GM19452 (cell line): ENCODE data around the gene EHD3.
A peak's percentile ranks its signal among the peaks of the same experiment; 100 is the strongest.
"Not testable (repeated sequence)": the region's sequence is repeated elsewhere in the genome, so short reads cannot be mapped to it uniquely, and the experiment has no call there.

Source experiments
- ATAC-seq: cut with Tn5 transposase; IDR thresholded peaks from one replicate; pipeline ENCODE4 v1.9.1; 2021; ENCODE audit not compliant: unreplicated experiment

EHD3 gene

DNA sequence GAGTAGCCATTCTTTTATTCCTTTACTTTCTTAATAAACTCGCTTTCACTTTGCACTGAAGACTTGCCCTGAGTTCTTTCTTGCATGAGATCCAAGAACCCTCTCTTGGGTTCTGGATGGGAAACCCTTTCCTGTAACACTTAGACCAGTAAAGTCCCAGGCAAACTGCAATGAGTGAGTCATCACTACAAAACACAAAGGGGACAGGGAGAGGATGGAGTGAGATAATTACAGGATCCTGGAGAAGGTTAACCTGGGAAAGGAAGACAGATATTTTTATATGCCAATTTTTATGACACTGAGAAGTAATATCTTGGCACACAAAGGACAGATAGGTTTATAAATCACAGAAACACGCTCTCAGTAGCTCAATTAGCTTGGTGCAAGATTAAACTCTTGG lies 48.7 kb downstream of the EHD3 start:
- no peak for ATAC-seq

DNA sequence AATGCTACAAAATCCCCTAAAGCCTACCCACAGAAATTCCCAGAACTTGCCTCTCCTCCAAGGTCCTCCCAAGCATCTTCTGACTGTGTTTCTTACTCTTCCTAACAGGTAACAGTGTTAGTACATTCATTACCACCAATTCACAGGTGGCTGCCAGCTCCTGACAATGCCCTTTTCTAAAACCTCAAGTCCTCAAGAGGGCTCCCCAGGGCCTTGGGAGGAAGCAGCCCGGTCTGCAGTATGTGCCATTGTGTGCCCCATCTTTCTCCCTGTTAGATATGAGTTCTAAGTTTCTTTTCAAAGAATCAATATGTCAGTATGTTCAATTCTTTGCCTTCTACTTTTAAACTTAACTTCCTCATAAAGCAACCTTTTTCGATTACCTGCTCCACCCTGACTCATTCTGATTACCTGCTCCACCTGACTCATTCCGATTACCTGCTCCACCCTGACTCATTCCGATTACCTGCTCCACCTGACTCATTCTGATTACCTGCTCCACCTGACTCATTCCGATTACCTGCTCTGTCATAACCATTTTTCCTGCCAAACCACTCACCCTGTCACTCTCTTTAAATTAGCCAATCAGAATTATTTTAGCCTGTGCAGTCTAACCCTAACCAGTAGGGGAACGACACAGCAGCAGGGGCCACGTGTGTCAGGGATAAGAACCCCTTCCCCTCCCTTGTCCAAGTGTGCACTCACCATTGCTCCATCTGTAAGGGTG lies 49.4 kb downstream of the EHD3 start:
- ATAC-seq, result not testable (repeated sequence)

DNA sequence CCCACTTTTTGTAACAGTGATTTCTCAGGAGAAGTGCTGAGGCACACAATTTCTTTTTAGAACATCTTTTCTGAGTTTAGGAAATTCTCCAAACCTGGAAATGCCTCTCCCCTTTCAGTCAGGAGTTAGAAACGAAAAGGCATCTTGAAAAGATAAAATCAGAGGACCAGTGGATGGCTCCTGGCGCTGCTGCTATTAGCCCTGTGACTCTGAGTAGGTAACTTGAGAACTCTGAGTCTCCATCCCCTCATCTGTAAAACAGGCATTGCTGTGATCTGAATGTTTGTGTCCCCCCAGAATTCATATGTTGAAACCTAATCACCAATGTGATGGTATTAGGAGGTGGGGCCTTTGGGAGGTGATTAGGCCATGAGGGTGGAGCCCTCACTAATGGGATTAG lies 50.2 kb downstream of the EHD3 start:
- ATAC-seq, result no peak

DNA sequence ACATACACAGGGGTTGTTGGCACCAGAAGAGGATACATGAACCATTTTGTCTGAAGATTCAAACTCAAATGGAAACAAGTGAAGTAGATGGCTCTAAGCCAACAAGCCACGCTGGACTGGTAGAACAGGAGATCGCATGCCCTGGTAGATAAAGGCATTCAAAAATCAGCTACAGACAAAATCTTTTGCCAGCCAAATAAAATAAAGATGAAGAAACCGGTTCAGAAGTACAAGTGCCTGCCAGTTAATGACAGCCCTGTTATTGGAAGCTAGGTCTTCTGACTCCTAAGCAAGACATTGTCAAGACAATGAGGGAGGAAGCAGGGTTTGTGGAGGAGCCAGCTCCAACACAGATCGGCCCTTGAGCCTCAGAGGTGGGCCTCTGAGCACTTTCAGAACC lies 52.3 kb downstream of the EHD3 start:
- no peak for ATAC-seq

DNA sequence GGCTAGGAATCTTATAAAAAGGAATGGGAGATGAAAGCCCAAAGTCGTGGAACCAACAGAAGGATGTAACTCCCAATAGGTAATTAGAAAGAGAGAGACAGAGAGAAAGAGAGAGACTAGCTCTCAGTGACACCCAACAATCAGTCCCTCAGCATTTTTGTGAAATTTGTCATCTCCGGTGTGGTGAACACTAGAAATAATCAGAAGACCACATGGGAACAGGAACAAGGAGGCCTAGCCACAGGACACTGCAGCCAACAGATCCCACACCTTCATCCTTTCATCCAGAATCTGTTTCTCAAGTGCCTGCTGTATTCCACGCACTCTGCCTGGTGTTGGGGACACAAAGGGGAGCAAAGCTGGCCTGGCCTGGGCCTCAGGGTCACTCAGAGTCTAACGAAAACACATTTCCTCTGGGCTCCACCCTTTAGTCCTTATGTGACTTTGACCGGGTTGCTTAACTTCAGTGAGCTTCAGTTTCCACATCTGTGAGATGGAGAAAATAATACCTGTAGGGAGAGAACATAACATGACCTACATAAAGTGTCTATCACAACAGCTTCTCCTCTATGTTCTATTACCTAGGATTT lies 53.1 kb downstream of the EHD3 start:
- ATAC-seq, result no peak

DNA sequence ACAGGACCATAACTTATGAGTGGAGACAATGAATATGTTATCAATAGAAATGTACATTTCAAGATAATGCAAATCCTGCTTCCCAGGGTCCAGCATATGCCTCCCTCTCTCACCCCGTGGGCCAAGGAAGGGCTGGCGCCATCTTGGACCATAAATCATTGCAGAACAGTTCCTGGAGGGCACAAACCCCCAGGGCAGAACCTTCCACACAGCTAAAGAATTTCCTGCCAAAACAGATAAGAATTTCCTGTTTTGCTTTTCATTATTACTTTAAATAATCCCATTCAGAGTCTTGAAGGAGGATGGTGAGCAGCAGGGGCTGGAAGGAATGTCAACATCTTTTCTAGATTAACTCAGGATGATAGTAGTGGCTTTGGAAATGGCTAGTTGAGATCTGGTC lies 53.7 kb downstream of the EHD3 start:
- ATAC-seq, result no peak

DNA sequence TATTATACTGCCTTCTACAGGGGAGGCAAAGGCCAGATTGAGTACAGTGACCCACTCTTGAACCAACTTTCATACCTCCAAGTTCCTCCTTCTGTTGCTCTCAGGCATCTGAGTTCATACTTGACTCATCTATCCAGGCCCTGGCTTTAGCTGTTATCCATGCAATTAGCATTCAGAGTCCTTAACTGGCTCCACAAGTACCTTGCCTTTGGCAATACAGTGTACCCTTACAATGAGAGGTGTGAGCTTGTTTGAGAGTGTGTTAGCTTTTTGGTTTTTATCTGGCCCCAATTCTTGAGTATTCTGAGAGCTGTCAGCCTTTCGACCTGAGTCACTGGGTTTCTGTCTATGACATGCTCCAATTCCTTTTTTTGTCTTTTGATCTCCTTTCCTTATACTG lies 60.2 kb downstream of the EHD3 start:
- no peak for ATAC-seq

DNA sequence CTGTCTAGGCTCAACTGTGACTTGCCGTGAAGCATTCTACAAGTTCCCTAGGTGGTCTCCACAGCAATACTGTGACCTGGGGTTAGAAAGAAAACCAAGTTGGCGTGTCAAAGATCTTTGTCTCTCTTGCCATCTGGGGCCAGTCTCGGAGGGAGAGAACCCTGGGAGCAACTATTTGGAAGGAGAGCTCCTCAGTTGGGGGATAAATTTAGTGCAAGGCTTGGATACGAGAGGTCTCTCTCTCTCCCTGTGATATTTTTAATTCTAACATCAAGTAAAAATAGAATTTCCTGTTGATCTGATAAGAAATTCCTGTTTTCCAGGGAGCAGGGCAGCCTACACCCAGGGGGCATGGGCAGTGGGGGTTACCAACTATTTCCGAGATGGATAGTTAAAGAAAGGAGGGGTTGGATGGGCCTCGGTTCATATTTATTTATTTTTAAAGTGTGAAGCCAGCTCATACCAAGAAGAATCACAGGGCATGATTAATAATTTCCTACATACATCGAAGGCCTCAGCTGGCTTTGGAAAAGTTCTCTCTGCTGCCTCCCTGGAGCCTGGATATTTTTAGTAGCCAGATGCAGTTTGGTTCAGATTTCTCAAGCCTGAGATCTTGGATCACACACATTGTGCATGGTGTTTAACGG lies 62.8 kb downstream of the EHD3 start:
- ATAC-seq, result no peak

DNA sequence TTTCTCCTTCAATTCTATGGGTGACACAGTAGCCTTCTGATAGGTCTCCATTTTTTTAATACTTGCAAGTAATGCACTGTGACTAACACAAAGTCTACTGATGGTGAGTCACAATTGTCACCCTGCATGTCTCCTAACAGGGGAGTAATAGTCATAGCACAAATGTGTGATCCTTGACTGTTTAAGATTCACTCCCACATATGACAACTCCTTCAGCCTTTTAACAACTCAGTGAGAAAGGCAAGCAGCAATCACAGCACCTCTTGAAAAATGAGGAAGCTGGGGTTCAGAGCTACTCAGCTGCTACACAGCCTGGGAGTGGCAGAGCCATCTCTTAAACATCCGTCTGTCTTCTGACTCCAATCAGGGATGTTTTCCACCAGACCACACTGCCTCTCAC lies 63.8 kb downstream of the EHD3 start:
- ATAC-seq, result no peak

DNA sequence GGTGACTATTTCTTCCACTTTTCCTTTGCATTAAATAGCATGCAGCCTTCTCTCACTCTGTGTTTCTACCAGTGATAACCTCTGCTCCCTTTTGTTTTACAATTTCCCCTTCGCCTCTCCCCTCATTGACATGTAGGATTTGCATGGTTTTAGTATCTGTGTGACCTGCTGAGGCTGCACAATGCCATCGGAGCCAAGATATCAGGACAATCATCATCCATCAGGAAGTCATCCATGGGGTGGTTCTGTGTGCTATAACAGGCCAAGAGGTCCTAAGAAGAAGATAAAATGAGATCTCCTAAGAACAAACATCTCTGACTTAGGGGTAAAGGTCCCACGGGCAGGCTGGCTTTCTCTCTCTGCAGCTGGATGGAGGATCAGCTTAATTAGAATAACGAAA lies 65.6 kb downstream of the EHD3 start:
- ATAC-seq, result no peak

DNA sequence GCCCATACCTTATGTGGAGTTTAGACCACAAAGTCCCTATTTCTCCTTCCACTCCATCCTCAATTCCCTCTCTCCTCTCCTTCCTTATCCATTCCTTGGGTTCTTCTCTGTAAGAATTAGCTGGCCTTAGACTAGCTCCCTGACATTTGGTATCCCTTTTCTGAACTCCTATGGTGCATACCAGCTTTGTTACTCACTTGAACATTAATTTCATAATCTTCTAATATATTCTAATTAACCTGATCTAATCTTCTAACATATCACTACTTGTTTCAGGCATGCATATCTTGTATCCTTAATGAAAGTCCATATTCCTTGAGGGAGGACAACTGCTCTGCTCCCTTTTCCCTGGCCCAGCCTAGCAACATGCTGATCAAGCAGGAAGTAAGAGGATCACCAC lies 66.4 kb downstream of the EHD3 start:
- no peak for ATAC-seq

DNA sequence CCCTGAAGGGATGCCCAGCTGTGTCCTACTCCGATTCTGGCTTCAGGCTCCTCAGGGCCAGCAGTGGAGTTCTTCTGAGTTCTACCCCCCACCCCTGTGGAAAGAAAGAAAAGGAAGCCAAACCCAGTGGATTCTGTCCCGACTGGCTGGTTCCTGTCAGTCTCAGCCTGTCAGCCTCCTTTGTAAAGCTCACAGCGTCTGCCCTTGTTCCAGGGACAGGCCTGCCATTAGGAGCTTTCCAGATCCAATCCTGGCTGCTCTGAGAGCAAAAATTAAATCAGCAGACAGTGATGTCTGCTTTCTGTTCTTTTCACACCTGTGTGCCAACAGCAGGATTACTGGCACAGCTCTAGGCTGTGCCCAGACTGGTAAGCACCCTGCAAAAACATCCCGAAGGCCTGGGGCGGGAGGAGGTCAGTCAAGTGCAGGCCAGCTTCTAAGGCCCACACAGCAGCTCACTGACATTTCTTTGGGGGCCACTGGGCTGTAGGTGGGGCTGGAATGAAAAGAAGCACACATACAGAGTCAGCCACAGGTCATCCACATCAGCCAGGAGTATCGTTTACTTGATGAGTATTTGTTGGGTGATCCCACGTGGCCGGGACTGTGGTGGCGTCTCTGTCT lies 69.1 kb downstream of the EHD3 start:
- ATAC-seq, result no peak

DNA sequence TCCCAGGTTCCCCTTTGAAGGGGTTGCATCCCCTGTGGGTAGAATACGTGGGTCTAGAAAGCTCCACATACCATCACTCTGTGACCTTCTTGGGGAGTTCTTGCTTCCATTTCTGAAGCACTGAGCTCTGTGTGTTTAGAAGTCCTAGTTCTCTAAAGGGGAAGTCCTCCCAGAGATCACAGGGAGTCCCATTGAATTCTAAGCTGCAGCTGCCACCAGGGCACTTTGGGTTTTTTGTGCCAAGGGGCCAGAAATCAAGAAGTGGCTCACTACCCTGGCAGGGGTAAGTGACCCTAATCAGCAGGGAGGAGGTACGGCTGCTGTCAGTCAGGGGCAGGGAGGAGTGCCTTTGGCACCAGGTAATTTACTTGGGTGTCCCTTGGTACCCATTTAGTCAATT lies 70.9 kb downstream of the EHD3 start:
- ATAC-seq, result no peak

DNA sequence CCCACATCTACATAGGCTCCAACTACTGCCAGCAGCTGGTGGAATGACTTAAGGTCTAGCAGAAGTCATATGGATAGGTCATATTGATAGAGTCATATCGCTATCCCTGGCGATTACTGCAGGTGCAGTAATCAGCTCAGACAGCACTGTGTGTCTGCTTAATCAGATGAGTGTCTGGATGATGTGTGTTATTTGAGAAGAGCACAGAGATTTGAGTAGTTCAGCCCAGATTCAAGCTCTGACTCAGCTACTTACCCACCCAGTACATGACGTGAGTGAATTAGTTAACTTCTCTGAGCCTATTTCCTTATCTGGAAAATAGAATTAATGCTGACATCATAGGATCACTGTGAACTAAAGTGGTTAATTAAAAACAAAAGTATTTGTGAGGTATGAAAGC lies 78.9 kb downstream of the EHD3 start:
- no peak for ATAC-seq

DNA sequence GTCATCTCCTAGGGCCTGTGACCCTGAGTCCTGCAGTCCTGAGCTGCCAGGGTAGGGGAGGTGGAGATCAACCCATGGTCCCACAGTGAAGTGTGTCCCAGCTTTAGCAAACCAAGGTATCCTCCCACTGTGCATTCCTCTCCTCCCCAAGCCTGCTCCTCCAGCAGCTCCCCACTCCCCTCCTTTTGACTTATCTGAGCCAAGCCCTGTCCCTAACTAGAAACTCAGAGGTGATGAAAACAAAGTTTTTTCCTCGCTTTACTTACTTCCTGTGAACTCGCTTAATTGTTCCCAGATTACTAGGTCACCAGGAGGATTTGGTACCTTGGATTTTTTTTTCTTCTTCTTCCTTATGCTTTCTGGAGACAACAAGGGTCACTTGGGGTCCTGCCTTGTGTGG lies 80.8 kb downstream of the EHD3 start:
- no peak for ATAC-seq

DNA sequence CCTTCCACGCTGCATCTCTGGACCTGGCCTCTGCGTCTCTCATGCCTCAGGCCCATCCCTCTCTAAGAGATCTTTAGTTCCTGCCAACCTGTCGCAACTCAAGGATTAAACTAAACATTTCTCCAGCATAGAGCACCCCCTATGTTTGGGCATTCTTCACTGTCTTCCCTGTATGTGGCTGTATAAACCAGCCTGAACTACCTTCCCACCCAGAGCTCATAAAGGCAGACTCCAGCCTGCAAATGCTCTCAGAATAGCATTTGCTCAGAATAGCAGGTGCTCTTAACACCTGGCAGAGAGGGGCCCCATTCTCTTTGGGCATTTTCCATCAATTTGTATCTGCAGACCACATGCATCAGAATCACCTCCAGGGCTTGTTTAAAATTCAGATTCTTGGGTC lies 83.4 kb downstream of the EHD3 start:
- ATAC-seq, result no peak

DNA sequence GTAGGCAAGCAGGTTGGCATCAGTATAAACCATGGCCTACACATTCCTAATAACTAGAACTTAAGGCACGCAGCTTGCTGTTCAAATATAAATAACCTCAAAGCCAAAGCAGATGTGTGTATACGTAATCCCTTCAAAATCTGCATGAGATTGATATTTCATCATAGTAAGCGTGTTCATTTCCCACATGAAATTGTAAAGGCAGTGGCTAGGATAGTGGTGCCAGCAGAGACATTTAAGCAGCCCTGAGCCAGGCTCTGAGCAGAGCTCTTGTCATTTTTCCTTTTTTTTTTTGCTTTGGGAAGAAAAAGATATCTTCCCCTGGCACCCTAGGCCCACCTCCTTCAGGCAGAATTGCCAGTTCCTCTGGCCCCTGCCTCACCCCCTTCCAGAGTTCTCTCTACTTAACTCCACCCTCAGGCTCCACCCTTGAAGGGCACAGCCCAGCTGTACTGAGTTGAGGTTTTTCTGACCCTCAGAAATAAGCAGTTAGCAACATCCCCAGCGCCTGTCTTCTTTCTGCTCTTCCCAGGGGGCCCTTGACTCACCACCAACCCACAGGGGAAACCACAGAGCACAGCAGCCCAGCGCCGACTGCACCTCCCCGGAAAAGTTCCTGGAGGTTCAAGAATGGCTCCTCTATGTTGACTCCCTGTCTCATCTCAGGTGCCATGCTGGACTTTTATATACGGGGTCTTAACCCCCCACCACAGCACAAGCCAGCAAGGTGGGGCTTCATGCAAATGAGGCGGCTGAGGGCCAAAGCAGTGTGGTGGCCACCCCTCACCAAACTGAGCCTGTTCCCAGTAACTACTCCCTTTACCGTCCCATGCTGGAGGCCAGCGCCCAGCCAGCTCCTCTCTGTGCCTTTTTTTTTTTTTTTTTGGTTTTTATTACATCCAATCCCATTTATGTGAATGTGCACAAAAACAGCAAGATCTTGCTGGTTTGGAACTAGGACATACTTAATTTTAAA lies 84.7 kb downstream of the EHD3 start:
- ATAC-seq, result peak; percentile 67
